Measurements from ENCODE around the gene AFF3. TPM values are rescaled to one million over a fixed set of nuclear protein-coding genes. Genes with fewer than 3 reads are reported as not detected.

AFF3 gene
- polyA plus RNA-seq, 3 donors: 13.5 to 25.5 (median 18.3) TPM

DNA sequence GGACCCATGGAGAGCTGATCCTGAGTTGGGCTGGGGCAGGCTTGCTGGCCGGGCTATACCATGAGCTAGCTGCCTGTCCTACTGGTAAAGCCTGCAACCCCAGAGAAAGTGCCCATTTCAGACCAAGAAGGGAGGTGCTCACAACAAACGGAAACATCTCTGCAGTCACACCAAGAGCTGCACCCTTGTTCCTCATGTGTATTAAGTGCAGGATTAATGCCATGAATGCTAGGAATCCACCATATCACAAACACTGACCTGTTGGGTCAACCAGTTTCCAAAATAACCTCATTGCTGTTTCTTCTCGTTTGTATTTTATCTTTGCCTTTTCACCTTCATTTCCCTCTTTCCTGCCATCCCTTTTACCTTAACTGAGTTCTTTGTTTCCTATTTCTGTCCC is 69.9 kb downstream of the AFF3 start:
- no peak for DNase-seq

DNA sequence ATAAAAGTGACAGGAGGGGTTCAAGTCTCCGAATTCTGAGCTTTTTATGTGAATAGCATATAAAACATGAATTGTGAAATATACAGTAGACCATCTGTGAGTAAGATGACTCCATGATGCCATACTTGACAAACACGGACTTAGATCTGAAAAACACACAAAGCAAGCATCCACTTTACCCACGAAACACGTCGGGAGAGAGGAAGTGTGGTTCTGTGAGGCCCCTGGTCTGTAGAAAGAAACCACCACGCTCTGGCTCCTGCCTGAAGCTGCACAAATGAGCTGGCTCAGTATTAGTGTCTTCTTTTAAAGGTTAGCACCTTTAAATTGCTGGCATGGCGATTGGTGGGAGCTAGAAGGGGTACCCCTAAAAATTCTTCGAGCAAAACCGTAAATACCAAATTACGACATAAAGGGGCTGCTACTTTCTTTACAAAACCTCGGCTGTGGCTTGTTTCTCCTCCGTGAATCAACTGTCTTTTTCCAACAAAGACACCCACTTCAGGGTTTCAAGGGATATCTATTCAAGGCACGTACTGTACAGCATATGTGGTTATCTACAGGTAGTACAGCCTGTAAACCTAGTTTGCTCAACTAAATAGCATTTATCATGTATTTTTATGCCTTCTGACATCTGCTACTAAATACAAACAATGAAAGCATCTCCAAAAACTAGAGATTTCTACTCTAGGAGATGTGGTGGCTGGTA is 70.9 kb downstream of the AFF3 start:
- no peak for DNase-seq

GRCh38 chr2:100070078-100070477 is 72.3 kb downstream of the AFF3 start:
- DNase-seq: no peak

DNA sequence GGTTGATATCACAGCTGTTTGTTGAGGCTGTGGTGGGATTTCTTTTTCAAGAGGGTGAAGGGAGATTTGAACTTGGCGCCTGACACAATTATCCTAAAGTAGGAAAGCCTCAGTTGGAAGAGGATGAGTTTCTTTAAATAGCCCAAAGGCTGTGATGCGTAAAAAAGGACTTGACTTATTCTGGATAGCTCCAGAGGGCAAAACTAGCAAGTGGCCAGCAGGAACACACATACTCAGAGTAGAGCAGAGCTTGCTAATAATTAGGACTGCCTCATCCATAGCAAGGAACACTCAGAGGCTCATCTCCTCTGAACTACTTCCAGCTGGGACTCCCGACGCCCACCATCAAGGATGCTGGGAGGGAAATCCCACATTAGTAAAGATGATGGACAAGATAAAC is 74.0 kb downstream of the AFF3 start:
- DNase-seq: no peak

DNA sequence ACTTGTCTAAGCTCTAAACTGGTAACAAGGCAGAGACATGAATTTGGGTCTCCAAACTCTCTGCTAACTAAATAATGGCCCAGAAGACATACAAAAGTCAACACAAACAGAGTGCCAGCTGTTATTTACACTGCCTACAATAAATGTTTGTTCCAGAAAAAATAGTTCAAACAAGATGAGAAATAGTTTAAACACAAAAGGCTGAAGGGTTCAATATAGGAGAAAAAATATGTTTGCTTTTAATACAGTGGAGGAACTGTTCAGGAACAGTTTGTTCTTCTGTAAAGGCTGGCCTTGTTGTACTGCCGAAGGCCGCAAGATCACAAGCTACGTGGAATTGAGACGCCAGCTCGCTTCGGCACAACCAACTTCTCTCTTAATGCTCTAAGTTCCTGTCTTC is 74.6 kb downstream of the AFF3 start:
- DNase-seq: no peak

- no peak for DNase-seq
These were observed 75.5 kb downstream of the AFF3 start for GRCh38 chr2:100066856-100067255.

DNA sequence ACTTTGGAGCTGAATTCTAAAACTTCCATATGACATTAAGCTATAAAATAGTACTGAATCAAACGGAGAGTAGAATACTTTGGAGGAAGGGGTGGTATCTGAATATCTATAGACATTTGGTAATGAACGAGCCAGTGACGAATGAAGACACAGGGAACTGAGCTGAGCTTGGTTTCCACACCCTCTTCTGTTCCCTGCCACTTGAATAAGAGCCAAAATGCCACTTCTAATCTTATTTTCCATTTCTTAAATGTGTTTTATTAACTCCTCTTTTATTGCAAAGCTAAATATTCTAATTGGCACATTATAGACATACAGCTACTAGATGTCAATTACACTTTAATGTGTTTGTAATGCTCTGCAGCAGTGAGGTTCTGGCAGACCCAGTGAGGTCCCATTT is 76.1 kb downstream of the AFF3 start:
- no peak for DNase-seq

DNA sequence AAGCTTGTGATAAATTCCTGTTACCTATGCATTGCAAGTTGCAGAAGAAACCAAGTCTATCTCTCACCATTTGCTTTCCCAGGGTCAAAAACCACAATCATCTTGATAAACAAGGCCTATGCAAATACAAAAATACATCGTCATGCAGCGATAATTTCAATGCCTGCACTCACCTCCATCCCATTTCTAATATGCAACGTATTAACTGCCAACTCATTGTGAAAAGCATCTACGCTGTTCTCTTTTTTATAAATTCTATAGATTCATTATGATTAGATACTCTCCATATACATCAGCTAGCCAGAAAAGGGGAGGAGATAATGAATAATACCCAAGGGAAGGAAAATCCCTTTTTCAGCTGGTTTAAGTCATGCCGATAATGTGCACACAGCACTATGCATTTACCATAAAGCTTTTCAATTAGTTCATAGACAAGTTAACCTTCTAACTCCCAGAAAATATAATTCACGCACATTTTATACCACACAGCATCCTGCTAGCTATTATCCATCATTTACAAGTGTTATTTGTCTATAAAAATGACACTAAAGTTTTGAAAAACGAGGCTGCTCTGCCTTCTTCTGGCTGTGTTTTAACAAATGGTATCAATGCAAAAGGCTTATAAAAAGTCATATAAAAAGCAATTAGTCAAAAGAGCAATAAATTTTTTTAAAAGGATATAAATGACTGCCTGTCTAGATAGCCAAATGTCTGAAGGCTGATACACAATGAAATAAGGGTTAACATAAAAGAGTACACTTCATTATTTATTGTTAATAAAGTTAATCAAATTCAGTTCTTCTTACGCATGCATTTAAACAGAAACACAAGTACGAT is 77.6 kb downstream of the AFF3 start:
- peak; percentile 51 for DNase-seq

- no peak for DNase-seq
These were observed 78.2 kb downstream of the AFF3 start for GRCh38 chr2:100064165-100064564.

- no peak for DNase-seq
These were observed 78.9 kb downstream of the AFF3 start for GRCh38 chr2:100063459-100063953.

GRCh38 chr2:100062336-100062735 is 80.1 kb downstream of the AFF3 start:
- DNase-seq: no peak

DNA sequence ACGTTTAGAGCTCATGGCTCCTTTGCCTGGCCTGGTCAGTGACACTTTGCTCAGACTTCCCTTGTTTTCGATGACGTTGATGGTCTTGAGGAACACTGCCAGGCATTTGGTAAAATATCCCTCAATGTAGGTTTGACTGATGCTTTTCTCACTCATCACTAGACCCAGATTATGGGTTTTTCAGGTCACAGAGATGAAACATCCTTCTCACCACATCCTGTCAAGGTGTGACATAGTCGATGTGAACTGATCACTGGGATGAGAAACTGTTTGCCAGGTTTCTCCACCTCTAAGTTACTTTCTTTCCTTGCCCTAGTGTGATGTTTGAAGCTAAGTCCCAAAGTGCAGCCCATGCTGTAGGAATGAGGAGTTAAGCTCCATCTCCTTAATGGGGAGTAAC is 81.5 kb downstream of the AFF3 start:
- DNase-seq: no peak

DNA sequence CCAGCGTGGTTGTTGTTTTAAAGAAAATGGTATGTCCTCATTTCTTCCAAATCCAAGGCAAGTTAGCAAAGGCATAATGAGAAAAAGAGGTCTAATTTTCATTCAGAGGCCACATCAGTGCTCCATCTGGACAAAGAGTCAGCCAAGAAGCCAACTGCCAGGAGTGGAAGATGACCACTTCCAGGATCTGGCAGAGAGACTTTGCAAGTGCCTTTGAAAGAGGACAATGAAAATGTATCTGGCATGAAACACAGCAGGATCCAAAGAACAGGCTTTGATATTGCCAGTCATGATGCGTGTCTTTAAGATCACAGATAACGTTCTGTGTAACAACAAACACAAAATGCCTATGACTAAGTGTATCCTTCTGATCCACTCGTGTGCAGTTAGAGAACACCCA is 82.8 kb downstream of the AFF3 start:
- DNase-seq: no peak

DNA sequence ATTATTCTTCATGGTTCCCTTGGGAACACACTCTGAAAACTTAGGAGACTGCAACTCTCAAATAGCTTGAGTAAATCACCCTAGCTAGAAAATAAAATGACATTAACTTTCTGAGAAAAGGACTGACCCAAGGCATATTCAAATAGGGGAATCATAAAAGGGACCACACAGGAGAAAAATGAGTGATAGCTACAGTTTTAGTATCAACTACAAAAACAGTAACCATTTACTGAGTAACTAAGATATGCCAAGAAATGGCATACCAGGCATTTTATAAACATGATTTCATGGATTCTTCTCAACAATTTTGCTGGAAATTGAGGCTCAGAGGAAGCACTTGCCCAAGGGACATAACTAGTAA is 84.5 kb downstream of the AFF3 start:
- no peak for DNase-seq

GRCh38 chr2:100054426-100054825 is 88.0 kb downstream of the AFF3 start:
- no peak for DNase-seq

DNA sequence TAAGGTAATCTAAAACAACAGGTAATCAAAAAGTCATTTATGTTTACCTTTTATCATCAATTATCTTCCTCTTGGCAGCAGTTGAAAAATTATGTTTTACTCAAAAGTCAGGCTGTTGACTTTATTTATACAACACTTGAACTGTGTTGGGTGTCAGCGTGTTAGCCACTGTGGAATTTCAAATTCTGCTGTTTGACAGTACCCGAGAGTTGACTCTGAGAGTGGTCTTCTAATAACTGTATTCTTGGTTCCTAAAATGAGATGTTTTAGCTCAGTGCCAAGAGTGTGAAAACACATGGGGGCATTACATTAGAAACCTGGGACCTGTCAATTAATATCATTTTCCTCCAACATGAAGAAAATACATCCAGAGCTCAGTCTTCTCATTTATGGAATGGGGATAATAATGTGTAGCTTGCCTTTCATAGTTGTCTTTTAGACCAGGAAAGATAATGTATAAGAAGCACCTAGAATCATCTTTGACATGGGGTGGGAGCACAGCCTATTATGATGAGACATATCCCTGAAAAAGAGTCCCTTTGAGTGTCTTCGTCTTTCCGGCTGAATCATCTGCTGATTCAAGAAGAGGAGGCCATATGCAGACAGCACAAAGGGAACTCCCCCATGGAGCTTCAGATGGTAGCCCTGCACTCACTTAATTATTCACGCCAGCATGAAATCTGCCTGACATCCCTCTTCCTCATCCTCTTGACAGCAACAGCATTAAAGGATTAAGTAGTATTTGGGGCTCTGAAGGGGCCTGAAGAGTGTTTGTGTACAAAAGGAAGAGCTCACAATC is 89.1 kb downstream of the AFF3 start:
- DNase-seq: no peak

GRCh38 chr2:100052650-100053049 is 89.7 kb downstream of the AFF3 start:
- no peak for DNase-seq

DNA sequence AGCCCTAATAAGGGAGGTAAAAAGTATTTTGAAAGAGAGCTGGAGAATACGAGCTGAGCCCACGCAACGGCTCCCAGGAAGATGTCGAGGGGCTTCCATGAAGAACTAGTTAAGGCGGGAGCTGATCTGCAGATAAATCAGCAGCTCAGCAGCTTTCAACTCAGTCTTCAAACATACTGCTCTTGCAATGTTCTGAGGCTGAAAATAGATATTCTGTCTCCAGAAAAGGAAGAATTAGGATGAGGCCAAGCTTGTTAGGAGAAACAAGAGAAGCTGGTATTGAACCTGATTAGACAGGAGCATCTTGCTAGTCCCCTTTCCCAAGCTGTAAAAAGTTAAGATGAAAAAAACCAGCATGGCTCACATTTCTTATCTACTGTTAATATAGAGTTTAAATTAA is 91.1 kb downstream of the AFF3 start:
- DNase-seq: no peak

DNA sequence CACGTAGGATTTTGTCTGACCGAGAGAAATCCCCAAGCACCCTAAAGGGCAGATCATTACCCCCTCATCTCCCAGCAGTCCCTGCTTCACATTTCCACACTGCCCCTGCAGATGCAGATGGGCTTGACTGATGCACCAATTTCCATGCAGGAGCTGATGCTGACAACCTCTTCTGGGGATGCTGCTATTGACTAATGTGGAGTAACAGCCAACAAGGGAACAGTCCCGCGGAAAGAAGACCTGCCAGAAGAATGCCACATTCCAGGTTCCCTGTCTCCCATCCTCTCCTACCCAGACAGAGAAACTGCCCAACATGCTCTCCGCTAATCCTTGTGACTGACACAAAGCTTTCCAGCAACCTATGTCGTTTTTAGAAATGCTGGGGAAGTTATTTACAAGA is 91.7 kb downstream of the AFF3 start:
- no peak for DNase-seq

DNA sequence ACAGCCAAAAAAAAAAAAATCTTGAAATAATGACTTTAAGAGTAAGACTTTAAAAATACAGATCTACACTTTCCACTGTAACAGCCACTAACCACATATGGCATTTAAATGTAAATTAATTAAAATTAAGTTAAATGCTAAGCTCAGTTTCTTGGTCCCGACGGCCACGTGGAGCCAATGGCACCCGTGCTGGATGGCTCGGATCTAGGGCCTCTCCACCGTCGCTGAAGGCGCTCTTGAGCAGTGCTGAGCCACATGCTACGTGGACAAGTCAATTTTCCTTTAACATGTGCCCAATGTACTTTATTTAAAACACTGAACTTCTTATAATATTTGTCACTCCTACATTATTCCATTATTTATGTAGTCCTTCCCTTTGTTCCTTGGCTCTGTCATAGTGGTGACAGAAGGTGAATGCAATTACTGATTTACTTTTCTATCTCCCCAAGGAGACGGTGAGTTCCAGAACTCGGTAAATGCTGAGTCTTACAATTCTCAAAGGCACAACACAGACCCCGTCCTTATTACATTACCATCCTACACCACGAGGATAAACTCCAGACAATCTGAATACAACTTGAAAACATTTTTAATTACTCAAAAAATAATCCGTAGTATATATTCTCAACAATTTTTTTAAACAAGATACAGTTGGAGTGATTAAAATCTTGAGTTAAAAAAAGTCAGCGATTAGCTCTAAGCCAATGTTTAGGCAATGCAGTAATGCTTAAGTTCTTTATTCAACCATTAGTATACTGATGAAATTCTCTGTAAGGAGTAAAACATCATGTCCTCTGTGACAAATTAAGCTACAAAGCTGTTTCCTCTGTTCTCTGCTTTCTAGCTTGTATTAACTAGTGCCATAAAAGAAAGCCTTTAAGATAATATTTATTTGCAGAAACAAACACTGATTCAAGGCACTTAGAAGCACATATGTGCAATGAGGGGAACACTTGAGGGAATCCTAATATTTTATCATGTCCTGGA is 95.1 kb downstream of the AFF3 start:
- DNase-seq: no peak

- DNase-seq: no peak
These were observed 97.4 kb downstream of the AFF3 start for GRCh38 chr2:100045000-100045399.
